A549 (cell line): ENCODE results near the gene TPSB2. TPM values are rescaled to one million over a fixed set of nuclear protein-coding genes. Genes with fewer than 3 reads are reported as not detected.

Experiments
- ATAC-seq, 2 experiments: fragments of 200-7000 bp in 1 of 2; fragments of >200 bp in 1 of 2; cut with Nextera tagmentation in 1 of 2; cut with Tn5 transposase in 1 of 2; 3 replicates each; pipeline versions ENCODE4 v1.8.0 to v1.9.1; 2018 to 2020; ENCODE audit warnings: mild to moderate bottlenecking in 1 of 2, moderate library complexity in 1 of 2
- CTCF ChIA-PET: fragments of 300-600 bp; sonication (Branson Sonifier 250); formaldehyde crosslinking; extraction: SDS; loops from one replicate; lab custom pipeline; 2021; ENCODE audit warnings: antibody characterized with exemption, inconsistent platforms; lab: Yijun Ruan, JAX
- POLR2A ChIA-PET: fragments of 350-600 bp; formaldehyde crosslinking; extraction: SDS; loops from one replicate; lab custom pipeline; 2021; ENCODE audit warnings: antibody characterized with exemption, inconsistent platforms; lab: Yijun Ruan, JAX
- DNase-seq, 2 experiments: peaks; one replicate each; pipeline versions ENCODE4 v3.0.0 to v3.0.0-alpha.2; 2011 to 2016; ENCODE audit warnings: low read depth in 1 of 2, low spot score in 1 of 2
- FAIRE-seq: peaks from 2 replicates; lab custom pipeline; 2011; peaks lifted over from hg19 to GRCh38; lab: Jason Lieb, UNC
- H3K27ac ChIP-seq, 2 experiments: fragments of >200 bp; sonication (Bioruptor Twin); formaldehyde crosslinking; 3 replicates each; pipeline ENCODE4 v1.5.1; 2016 to 2017
- H3K4me1 ChIP-seq: fragments of >200 bp; sonication (Bioruptor Twin); formaldehyde crosslinking; 3 replicates; pipeline ENCODE4 v1.6.1; 2016
- H3K4me2 ChIP-seq: fragments of >200 bp; sonication (Bioruptor Twin); formaldehyde crosslinking; 3 replicates; pipeline ENCODE4 v1.6.1; 2016
- H3K4me3 ChIP-seq: fragments of >200 bp; sonication (Bioruptor Twin); formaldehyde crosslinking; 3 replicates; pipeline ENCODE4 v1.5.1; 2016
- H3K9me3 ChIP-seq: fragments of >200 bp; sonication (Bioruptor Twin); formaldehyde crosslinking; 3 replicates; pipeline ENCODE4 v1.6.1; 2016
- CBX2 ChIP-seq: fragments of 200-600 bp; sonication (generic); IDR thresholded peaks from 2 replicates; pipeline ENCODE4 v1.6.1; 2016; ENCODE audit warnings: low read depth, mild to moderate bottlenecking, borderline replicate concordance
- CBX8 ChIP-seq: fragments of 200-600 bp; sonication (generic); IDR thresholded peaks from 2 replicates; pipeline ENCODE4 v1.6.1; 2016
- CHD2 ChIP-seq: fragments of 150-350 bp; IDR thresholded peaks from 2 replicates; pipeline ENCODE4 v1.6.1; 2014; ENCODE audit warnings: low read length; ENCODE audit not compliant: partially characterized antibody
- CHD4 ChIP-seq: fragments of 200-600 bp; sonication (generic); IDR thresholded peaks from 2 replicates; pipeline ENCODE4 v1.6.1; 2016; ENCODE audit warnings: antibody characterized with exemption, mild to moderate bottlenecking, borderline replicate concordance
- EP300 ChIP-seq, 2 experiments: fragments of >200 bp; sonication (Bioruptor Twin); formaldehyde crosslinking; IDR thresholded peaks; 2 replicates in 1 of 2; 3 replicates in 1 of 2; pipeline ENCODE4 v1.6.1; 2016 to 2017
- FOSB ChIP-seq: fragments of 250-450 bp; sonication (Bioruptor Pico); IDR thresholded peaks from 2 replicates; pipeline ENCODE4 v1.5.0; 2020; ENCODE audit warnings: mild to moderate bottlenecking, moderate library complexity
- FOSL2 ChIP-seq, 2 experiments: fragments of 450-650 bp in 1 of 2; fragments of >200 bp in 1 of 2; sonication (Bioruptor Twin) in 1 of 2; formaldehyde crosslinking; IDR thresholded peaks; 2 replicates each; pipeline versions ENCODE4 v1.5.0 to v1.6.1; 2016 to 2020; ENCODE audit warnings: mild to moderate bottlenecking in 1 of 2, moderate library complexity in 1 of 2
- FOXS1 ChIP-seq: fragments of 250-450 bp; sonication (Bioruptor Pico); IDR thresholded peaks from 2 replicates; pipeline ENCODE4 v1.5.0; 2020; ENCODE audit warnings: mild to moderate bottlenecking, moderate library complexity
- GATA3 ChIP-seq: IDR thresholded peaks from 2 replicates; pipeline ENCODE4 v1.6.1; 2012; ENCODE audit warnings: borderline replicate concordance
- HDAC2 ChIP-seq: fragments of 200-600 bp; sonication (generic); IDR thresholded peaks from 2 replicates; pipeline ENCODE4 v1.6.1; 2016
- HOXB13 ChIP-seq: fragments of 250-450 bp; sonication (Bioruptor Pico); IDR thresholded peaks from 2 replicates; pipeline ENCODE4 v1.5.0; 2020; ENCODE audit warnings: low read depth, mild to moderate bottlenecking, moderate library complexity
- HOXB5 ChIP-seq: fragments of 250-450 bp; sonication (Bioruptor Pico); IDR thresholded peaks from 2 replicates; pipeline ENCODE4 v1.5.0; 2020; ENCODE audit warnings: mild to moderate bottlenecking, moderate library complexity
- JUNB ChIP-seq: fragments of >200 bp; sonication (Bioruptor Twin); formaldehyde crosslinking; IDR thresholded peaks from 2 replicates; pipeline ENCODE4 v1.6.1; 2016
- KDM5A ChIP-seq: fragments of 200-600 bp; sonication (generic); IDR thresholded peaks from 2 replicates; pipeline ENCODE4 v1.6.1; 2016; ENCODE audit warnings: antibody characterized with exemption, mild to moderate bottlenecking
- MAFK ChIP-seq: fragments of 450-650 bp; IDR thresholded peaks from 2 replicates; pipeline ENCODE4 v1.6.1; 2014; ENCODE audit not compliant: partially characterized antibody
- MYC ChIP-seq: IDR thresholded peaks from 2 replicates; pipeline ENCODE4 v1.6.1; 2012; ENCODE audit warnings: mild to moderate bottlenecking, inconsistent platforms, low read length, improper control_type of control experiment, borderline replicate concordance
- PHF8 ChIP-seq: fragments of 200-600 bp; sonication (generic); IDR thresholded peaks from 2 replicates; pipeline ENCODE4 v1.6.1; 2016; ENCODE audit warnings: low read depth, mild to moderate bottlenecking, antibody characterized with exemption, moderate library complexity, borderline replicate concordance
- RAD21 ChIP-seq, 2 experiments: fragments of >200 bp in 1 of 2; sonication (Bioruptor Twin) in 1 of 2; formaldehyde crosslinking in 1 of 2; IDR thresholded peaks in 1 of 2; conservative IDR thresholded peaks in 1 of 2; 2 replicates in 1 of 2; 3 replicates in 1 of 2; pipeline ENCODE4 v1.6.1; 2012 to 2018; ENCODE audit warnings: inconsistent platforms in 1 of 2
- RCOR1 ChIP-seq: fragments of 150-350 bp; IDR thresholded peaks from 2 replicates; pipeline ENCODE4 v1.6.1; 2014; ENCODE audit warnings: antibody characterized with exemption, low read length, low read depth
- RFX5 ChIP-seq: fragments of 450-650 bp; IDR thresholded peaks from 2 replicates; pipeline ENCODE4 v1.7.1; 2014; ENCODE audit warnings: antibody characterized with exemption, mild to moderate bottlenecking, moderate library complexity
- ZC3H11A ChIP-seq: fragments of 450-650 bp; IDR thresholded peaks from 2 replicates; pipeline ENCODE4 v1.6.1; 2014; ENCODE audit warnings: antibody characterized with exemption, mild to moderate bottlenecking
- ZSCAN20 ChIP-seq: fragments of 250-450 bp; sonication (Bioruptor Pico); IDR thresholded peaks from 2 replicates; pipeline ENCODE4 v1.8.0; 2022; ENCODE audit warnings: mild to moderate bottlenecking, moderate library complexity
- WGBS: methylation state at CpG from one replicate; pipeline ENCODE4 v1.1.6; 2017; ENCODE audit errors: missing lambda C conversion rate; 5-methylcytosine and 5-hydroxymethylcytosine counted together
- polyA plus RNA-seq, 4 experiments: library from polyadenylated mRNA; depleted of rRNA in 3 of 4; stranded (reverse); fragments of >200 nt; fragmentation: RNase III in 1 of 4; extraction: RNeasy Plus Mini Kit Qiagen cat#74134 plus additional on column Dnase treatment in 1 of 4; gene quantifications; 2 replicates in 3 of 4; 3 replicates in 1 of 4; pipeline ENCODE4 v1.2.3, GENCODE V29; 2011 to 2017
- TF ChIP-seq, protein P1 (sequence below): fragments of 200-600 bp; sonication (generic); IDR thresholded peaks from 2 replicates; pipeline ENCODE4 v1.6.1; 2016; ENCODE audit warnings: antibody characterized with exemption, mild to moderate bottlenecking, moderate library complexity
- TF ChIP-seq, protein P2 (sequence below): IDR thresholded peaks from 2 replicates; pipeline ENCODE4 v1.6.1; 2012
- TF ChIP-seq, protein P3 (sequence below): IDR thresholded peaks from 2 replicates; pipeline ENCODE4 v1.6.1; 2012
- TF ChIP-seq, protein P4 (sequence below): fragments of >200 bp; sonication (Bioruptor Twin); formaldehyde crosslinking; IDR thresholded peaks from 3 replicates; pipeline ENCODE4 v1.6.1; 2016
- TF ChIP-seq, protein P5 (sequence below): fragments of >200 bp; sonication (Bioruptor Twin); formaldehyde crosslinking; IDR thresholded peaks from 3 replicates; pipeline ENCODE4 v1.5.1; 2016

TPSB2 gene
- polyA plus RNA-seq, 2 of the 4 experiments (the other 2 are of a cell fraction): not detected

DNA sequence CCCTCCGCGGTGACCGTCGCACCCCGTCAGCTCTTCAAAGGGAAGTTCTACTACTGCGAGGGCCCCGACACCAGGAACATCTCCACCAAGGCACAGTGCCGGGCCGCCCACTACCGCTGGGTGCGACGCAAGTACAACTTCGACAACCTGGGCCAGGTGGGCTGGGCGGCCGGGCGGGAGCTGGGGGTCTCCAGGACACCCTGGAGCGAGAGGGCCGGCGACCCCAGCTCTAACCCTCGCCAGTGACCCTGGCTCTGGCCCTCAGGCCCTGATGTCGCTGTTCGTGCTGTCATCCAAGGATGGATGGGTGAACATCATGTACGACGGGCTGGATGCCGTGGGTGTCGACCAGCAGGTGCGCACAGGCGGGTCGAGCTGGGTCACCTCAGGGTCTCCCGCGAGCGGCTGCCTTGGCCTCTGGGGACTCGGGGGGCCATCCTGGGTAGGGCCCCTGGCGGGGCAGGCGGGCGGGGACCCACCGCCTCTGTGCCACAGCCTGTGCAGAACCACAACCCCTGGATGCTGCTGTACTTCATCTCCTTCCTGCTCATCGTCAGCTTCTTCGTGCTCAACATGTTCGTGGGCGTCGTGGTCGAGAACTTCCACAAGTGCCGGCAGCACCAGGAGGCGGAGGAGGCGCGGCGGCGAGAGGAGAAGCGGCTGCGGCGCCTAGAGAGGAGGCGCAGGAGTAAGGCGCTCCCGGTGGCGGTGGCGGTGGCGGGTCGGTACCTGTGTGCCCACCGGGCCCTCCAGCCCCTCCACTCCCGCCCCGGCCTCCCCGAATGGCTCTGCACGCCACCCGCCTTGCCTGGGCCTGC is 18.3 kb downstream of the TPSB2 start:
- no peak for FAIRE-seq

DNA sequence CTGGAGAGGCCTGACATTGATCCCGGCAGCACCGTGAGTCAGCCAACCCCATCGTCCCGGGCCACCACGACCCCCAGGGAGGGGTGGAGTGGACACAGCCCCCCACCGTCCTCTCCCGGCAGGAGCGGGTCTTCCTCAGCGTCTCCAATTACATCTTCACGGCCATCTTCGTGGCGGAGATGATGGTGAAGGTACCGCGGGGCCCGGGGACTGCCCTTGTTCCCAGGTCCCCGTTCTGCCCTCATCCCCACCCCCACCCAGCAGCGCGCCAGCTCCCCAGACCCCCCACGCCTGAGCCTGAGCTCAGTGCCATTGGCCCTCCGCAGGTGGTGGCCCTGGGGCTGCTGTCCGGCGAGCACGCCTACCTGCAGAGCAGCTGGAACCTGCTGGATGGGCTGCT is 19.5 kb downstream of the TPSB2 start:
- 80% methylated on average over 16 of the region's 23 CpGs for WGBS
- no peak for DNase-seq
- no peak for ATAC-seq
- Histone ChIP-seq H3K9me3 (no peaks in the 10 kb centered on the region), H3K27ac (no peak overlapping the region), H3K4me3 (no peak overlapping the region), H3K4me2 (no peak overlapping the region), H3K4me1 (no peaks in the 10 kb centered on the region)
- POLR2A ChIA-PET: no interaction called here
- FAIRE-seq: no peak
- CTCF ChIA-PET: no interaction called here
- no peak for TF ChIP-seq CBX8
- TF ChIP-seq FOSL2 (IDR thresholded peaks at IDR 0.05): no peak
- no peak for TF ChIP-seq FOSL2 (CRISPR knock-in tag; IDR thresholded peaks at IDR 0.05)
- TF ChIP-seq ZC3H11A: no peak
- no peak for TF ChIP-seq RAD21 (conservative IDR thresholded peaks at IDR 0.05 in 1 of 2, IDR thresholded peaks at IDR 0.05 in 1 of 2)
- TF ChIP-seq, protein P1, sequence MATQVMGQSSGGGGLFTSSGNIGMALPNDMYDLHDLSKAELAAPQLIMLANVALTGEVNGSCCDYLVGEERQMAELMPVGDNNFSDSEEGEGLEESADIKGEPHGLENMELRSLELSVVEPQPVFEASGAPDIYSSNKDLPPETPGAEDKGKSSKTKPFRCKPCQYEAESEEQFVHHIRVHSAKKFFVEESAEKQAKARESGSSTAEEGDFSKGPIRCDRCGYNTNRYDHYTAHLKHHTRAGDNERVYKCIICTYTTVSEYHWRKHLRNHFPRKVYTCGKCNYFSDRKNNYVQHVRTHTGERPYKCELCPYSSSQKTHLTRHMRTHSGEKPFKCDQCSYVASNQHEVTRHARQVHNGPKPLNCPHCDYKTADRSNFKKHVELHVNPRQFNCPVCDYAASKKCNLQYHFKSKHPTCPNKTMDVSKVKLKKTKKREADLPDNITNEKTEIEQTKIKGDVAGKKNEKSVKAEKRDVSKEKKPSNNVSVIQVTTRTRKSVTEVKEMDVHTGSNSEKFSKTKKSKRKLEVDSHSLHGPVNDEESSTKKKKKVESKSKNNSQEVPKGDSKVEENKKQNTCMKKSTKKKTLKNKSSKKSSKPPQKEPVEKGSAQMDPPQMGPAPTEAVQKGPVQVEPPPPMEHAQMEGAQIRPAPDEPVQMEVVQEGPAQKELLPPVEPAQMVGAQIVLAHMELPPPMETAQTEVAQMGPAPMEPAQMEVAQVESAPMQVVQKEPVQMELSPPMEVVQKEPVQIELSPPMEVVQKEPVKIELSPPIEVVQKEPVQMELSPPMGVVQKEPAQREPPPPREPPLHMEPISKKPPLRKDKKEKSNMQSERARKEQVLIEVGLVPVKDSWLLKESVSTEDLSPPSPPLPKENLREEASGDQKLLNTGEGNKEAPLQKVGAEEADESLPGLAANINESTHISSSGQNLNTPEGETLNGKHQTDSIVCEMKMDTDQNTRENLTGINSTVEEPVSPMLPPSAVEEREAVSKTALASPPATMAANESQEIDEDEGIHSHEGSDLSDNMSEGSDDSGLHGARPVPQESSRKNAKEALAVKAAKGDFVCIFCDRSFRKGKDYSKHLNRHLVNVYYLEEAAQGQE: no peak
- TF ChIP-seq CBX2: no peak
- TF ChIP-seq, protein P2, sequence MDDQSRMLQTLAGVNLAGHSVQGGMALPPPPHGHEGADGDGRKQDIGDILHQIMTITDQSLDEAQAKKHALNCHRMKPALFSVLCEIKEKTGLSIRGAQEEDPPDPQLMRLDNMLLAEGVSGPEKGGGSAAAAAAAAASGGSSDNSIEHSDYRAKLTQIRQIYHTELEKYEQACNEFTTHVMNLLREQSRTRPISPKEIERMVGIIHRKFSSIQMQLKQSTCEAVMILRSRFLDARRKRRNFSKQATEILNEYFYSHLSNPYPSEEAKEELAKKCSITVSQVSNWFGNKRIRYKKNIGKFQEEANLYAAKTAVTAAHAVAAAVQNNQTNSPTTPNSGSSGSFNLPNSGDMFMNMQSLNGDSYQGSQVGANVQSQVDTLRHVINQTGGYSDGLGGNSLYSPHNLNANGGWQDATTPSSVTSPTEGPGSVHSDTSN: no peak
- TF ChIP-seq FOXS1: no peak
- TF ChIP-seq, protein P3, sequence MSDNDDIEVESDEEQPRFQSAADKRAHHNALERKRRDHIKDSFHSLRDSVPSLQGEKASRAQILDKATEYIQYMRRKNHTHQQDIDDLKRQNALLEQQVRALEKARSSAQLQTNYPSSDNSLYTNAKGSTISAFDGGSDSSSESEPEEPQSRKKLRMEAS: no peak
- TF ChIP-seq HDAC2: no peak
- TF ChIP-seq, protein P4, sequence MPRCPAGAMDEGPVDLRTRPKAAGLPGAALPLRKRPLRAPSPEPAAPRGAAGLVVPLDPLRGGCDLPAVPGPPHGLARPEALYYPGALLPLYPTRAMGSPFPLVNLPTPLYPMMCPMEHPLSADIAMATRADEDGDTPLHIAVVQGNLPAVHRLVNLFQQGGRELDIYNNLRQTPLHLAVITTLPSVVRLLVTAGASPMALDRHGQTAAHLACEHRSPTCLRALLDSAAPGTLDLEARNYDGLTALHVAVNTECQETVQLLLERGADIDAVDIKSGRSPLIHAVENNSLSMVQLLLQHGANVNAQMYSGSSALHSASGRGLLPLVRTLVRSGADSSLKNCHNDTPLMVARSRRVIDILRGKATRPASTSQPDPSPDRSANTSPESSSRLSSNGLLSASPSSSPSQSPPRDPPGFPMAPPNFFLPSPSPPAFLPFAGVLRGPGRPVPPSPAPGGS: no peak
- TF ChIP-seq MYC: no peak
- no peak for TF ChIP-seq RFX5
- TF ChIP-seq GATA3: no peak

More for the DNA sequence above, 18.3 kb downstream of the TPSB2 start:
- Histone ChIP-seq H3K27ac (no peak overlapping the region), H3K4me3 (no peak overlapping the region), H3K9me3 (no peaks in the 10 kb centered on the region), H3K4me2 (no peak overlapping the region), H3K4me1 (no peaks in the 10 kb centered on the region)
- ATAC-seq: no peak
- DNase-seq: no peak
- CTCF ChIA-PET: no interaction called here
- POLR2A ChIA-PET: no interaction called here
- TF ChIP-seq HOXB5 (CRISPR knock-in tag) (no peak), GATA3 (no peak), MAFK (no peak), HOXB13 (CRISPR knock-in tag) (no peak), ZSCAN20 (CRISPR knock-in tag) (no peak), CHD2 (no peak), RFX5 (no peak), RCOR1 (no peak), JUNB (no peak), PHF8 (no peak), FOSB (CRISPR knock-in tag) (no peak), CHD4 (no peak), ZC3H11A (no peak), KDM5A (no peak), EP300 (IDR thresholded peaks at IDR 0.05) (no peak)
- TF ChIP-seq, protein P4: no peak
- TF ChIP-seq, protein P5, sequence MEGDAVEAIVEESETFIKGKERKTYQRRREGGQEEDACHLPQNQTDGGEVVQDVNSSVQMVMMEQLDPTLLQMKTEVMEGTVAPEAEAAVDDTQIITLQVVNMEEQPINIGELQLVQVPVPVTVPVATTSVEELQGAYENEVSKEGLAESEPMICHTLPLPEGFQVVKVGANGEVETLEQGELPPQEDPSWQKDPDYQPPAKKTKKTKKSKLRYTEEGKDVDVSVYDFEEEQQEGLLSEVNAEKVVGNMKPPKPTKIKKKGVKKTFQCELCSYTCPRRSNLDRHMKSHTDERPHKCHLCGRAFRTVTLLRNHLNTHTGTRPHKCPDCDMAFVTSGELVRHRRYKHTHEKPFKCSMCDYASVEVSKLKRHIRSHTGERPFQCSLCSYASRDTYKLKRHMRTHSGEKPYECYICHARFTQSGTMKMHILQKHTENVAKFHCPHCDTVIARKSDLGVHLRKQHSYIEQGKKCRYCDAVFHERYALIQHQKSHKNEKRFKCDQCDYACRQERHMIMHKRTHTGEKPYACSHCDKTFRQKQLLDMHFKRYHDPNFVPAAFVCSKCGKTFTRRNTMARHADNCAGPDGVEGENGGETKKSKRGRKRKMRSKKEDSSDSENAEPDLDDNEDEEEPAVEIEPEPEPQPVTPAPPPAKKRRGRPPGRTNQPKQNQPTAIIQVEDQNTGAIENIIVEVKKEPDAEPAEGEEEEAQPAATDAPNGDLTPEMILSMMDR: no peak
- TF ChIP-seq, protein P3: no peak
- 97% methylated on average over 40 of the region's 65 CpGs for WGBS
